H1 (cell line): ENCODE measurements around the gene CGNL1. TPM values are rescaled to one million over a fixed set of nuclear protein-coding genes. Genes with fewer than 3 reads are reported as not detected.

Experiments used
- CTCF ChIA-PET: fragments of 300-600 bp; sonication (Branson Sonifier 250); formaldehyde crosslinking; loops from one replicate; lab custom pipeline; 2021; ENCODE audit not compliant: partially characterized antibody; lab: Charles Lee
- POLR2A ChIA-PET: fragments of 300-600 bp; sonication (Branson Sonifier 250); formaldehyde crosslinking; loops from one replicate; lab custom pipeline; 2021; ENCODE audit warnings: inconsistent platforms; ENCODE audit not compliant: partially characterized antibody; lab: Charles Lee
- DNase-seq, 2 experiments: peaks; one replicate each; pipeline versions ENCODE4 v3.0.0 to v3.0.0-alpha.2; 2010 to 2022; ENCODE audit warnings: low spot score in 2 of 2, low read depth in 1 of 2, mixed read lengths in 1 of 2
- FAIRE-seq: peaks from 2 replicates; lab custom pipeline; 2011; peaks lifted over from hg19 to GRCh38; lab: Jason Lieb, UNC
- H2AFZ ChIP-seq: 2 replicates; pipeline ENCODE4 v1.8.1; 2012; ENCODE audit warnings: low read length, inconsistent platforms
- H2AK5ac ChIP-seq: 2 replicates; pipeline ENCODE4 v1.6.1; 2013; ENCODE audit warnings: low read depth, low read length
- H2BK120ac ChIP-seq: replicated peaks from 2 replicates; pipeline ENCODE3; 2013; ENCODE audit warnings: low read depth, low read length, inconsistent platforms
- H2BK12ac ChIP-seq: 2 replicates; pipeline ENCODE4 v1.6.1; 2013; ENCODE audit warnings: low read depth, low read length
- H2BK15ac ChIP-seq: 2 replicates; pipeline ENCODE4 v1.6.1; 2013; ENCODE audit warnings: low read length
- H2BK20ac ChIP-seq: 2 replicates; pipeline ENCODE4 v1.6.1; 2013; ENCODE audit warnings: low read length
- H2BK5ac ChIP-seq: 2 replicates; pipeline ENCODE4 v1.6.1; 2013; ENCODE audit warnings: low read depth, low read length
- H3K14ac ChIP-seq: 2 replicates; pipeline ENCODE4 v1.6.1; 2013; ENCODE audit warnings: inconsistent platforms; ENCODE audit not compliant: insufficient read length
- H3K18ac ChIP-seq: 2 replicates; pipeline ENCODE4 v1.6.1; 2013; ENCODE audit warnings: low read length; ENCODE audit errors: extremely low read depth
- H3K23ac ChIP-seq: 2 replicates; pipeline ENCODE4 v1.6.1; 2013; ENCODE audit warnings: inconsistent platforms; ENCODE audit not compliant: insufficient read length
- H3K23me2 ChIP-seq: 2 replicates; pipeline ENCODE4 v1.6.1; 2013; ENCODE audit warnings: low read depth, low read length
- H3K27ac ChIP-seq: 2 replicates; pipeline ENCODE4 v1.6.1; 2011; ENCODE audit warnings: low read depth, low read length, inconsistent platforms
- H3K27me3 ChIP-seq, 4 experiments: replicated peaks in 1 of 4; 1 replicate in 1 of 4; 2 replicates in 3 of 4; pipeline versions ENCODE4 v1.6.1 to v1.8.1; 2011 to 2013; ENCODE audit warnings: low read length in 3 of 4, mild to moderate bottlenecking in 3 of 4, inconsistent platforms in 2 of 4, mixed read lengths in 2 of 4, moderate library complexity in 1 of 4; ENCODE audit not compliant: control insufficient read depth in 3 of 4, insufficient read depth in 3 of 4; ENCODE audit errors: extremely low read depth in 1 of 4
- H3K36me3 ChIP-seq, 4 experiments: 2 replicates each; pipeline versions ENCODE4 v1.6.1 to v1.8.1; 2011 to 2013; ENCODE audit warnings: mild to moderate bottlenecking in 4 of 4, low read length in 3 of 4, moderate library complexity in 2 of 4, control low read depth in 1 of 4, inconsistent platforms in 1 of 4; ENCODE audit not compliant: insufficient read depth in 4 of 4, control insufficient read depth in 2 of 4
- H3K4ac ChIP-seq: replicated peaks from 2 replicates; pipeline ENCODE3; 2013; ENCODE audit warnings: low read length, low read depth, mixed read lengths, inconsistent platforms; ENCODE audit not compliant: insufficient read length
- H3K4me1 ChIP-seq, 4 experiments: replicated peaks in 1 of 4; 1 replicate in 1 of 4; 2 replicates in 3 of 4; pipeline versions ENCODE4 v1.6.1 to v1.8.1; 2011 to 2013; ENCODE audit warnings: low read length in 3 of 4, inconsistent platforms in 2 of 4, mixed read lengths in 1 of 4; ENCODE audit not compliant: insufficient read depth in 4 of 4, control insufficient read depth in 3 of 4
- H3K4me2 ChIP-seq, 2 experiments: 2 replicates each; pipeline versions ENCODE4 v1.6.1 to v1.8.1; 2011 to 2013; ENCODE audit warnings: low read depth in 2 of 2, low read length in 2 of 2, control low read depth in 1 of 2, inconsistent platforms in 1 of 2, mild to moderate bottlenecking in 1 of 2; ENCODE audit not compliant: insufficient read depth in 1 of 2
- H3K4me3 ChIP-seq, 4 experiments: fragments of 200-600, 300-600 bp in 1 of 4; sonication (generic), shearing (Covaris generic), sonication (Bioruptor Twin) in 1 of 4; 2 replicates each; pipeline versions ENCODE4 v1.5.1 to v1.8.1; 2011 to 2016; ENCODE audit warnings: low read length in 4 of 4, low read depth in 3 of 4, control low read depth in 2 of 4, inconsistent platforms in 2 of 4, mild to moderate bottlenecking in 2 of 4, mixed read lengths in 1 of 4, moderate library complexity in 1 of 4; ENCODE audit not compliant: insufficient read depth in 2 of 4; ENCODE audit errors: extremely low read depth in 1 of 4
- H3K56ac ChIP-seq: replicated peaks from 2 replicates; pipeline ENCODE3; 2013; ENCODE audit warnings: low read depth, mild to moderate bottlenecking, mixed read lengths, low read length, inconsistent platforms; ENCODE audit not compliant: insufficient read length
- H3K79me1 ChIP-seq: 2 replicates; pipeline ENCODE4 v1.6.1; 2013; ENCODE audit warnings: low read depth, low read length, control low read depth
- H3K79me2 ChIP-seq, 2 experiments: 2 replicates each; pipeline versions ENCODE4 v1.6.1 to v1.8.1; 2012 to 2013; ENCODE audit warnings: low read length in 2 of 2, mild to moderate bottlenecking in 2 of 2, inconsistent platforms in 1 of 2; ENCODE audit not compliant: insufficient read depth in 2 of 2, control insufficient read depth in 1 of 2
- H3K9ac ChIP-seq, 4 experiments: replicated peaks in 1 of 4; 1 replicate in 1 of 4; 2 replicates in 3 of 4; pipeline versions ENCODE4 v1.6.1 to v1.8.1; 2011 to 2013; ENCODE audit warnings: low read depth in 3 of 4, low read length in 3 of 4, control low read depth in 2 of 4, mild to moderate bottlenecking in 2 of 4, moderate library complexity in 2 of 4, inconsistent platforms in 1 of 4; ENCODE audit errors: extremely low read depth in 1 of 4
- H3K9me3 ChIP-seq, 2 experiments: 2 replicates each; pipeline versions ENCODE4 v1.6.1 to v1.8.1; 2012 to 2013; ENCODE audit warnings: mild to moderate bottlenecking in 2 of 2, moderate library complexity in 2 of 2, control low read depth in 1 of 2, inconsistent platforms in 1 of 2, low read depth in 1 of 2, low read length in 1 of 2, mixed read lengths in 1 of 2; ENCODE audit not compliant: insufficient read depth in 2 of 2
- H4K20me1 ChIP-seq, 2 experiments: replicated peaks in 1 of 2; 2 replicates each; pipeline versions ENCODE3 to v1.8.1; 2011 to 2013; ENCODE audit warnings: inconsistent platforms in 2 of 2, low read length in 2 of 2, mild to moderate bottlenecking in 1 of 2; ENCODE audit not compliant: insufficient read depth in 2 of 2, control insufficient read depth in 1 of 2
- H4K5ac ChIP-seq: 2 replicates; pipeline ENCODE4 v1.6.1; 2013; ENCODE audit warnings: low read length, low read depth, mixed read lengths, inconsistent platforms; ENCODE audit not compliant: insufficient read length
- H4K8ac ChIP-seq: 2 replicates; pipeline ENCODE4 v1.8.0; 2013; ENCODE audit warnings: mild to moderate bottlenecking, moderate library complexity, low read length, inconsistent platforms; ENCODE audit not compliant: insufficient read depth; ENCODE audit errors: extremely low read depth
- H4K91ac ChIP-seq: replicated peaks from 2 replicates; pipeline ENCODE3; 2013; ENCODE audit warnings: low read length, mixed read lengths, inconsistent platforms; ENCODE audit not compliant: insufficient read length
- ATF3 ChIP-seq: IDR thresholded peaks from 2 replicates; pipeline ENCODE4 v1.6.1; 2011; ENCODE audit warnings: low read depth, mild to moderate bottlenecking, low read length; ENCODE audit not compliant: insufficient read depth
- CTBP2 ChIP-seq: IDR thresholded peaks from 2 replicates; pipeline ENCODE4 v1.7.0; 2011; ENCODE audit warnings: borderline replicate concordance, mild to moderate bottlenecking, moderate library complexity, mixed read lengths, low read length; ENCODE audit not compliant: insufficient read depth, insufficient read length
- EZH2 ChIP-seq: fragments of 200-600 bp; sonication (generic); IDR thresholded peaks from 2 replicates; pipeline ENCODE4 v1.7.1; 2012; ENCODE audit warnings: low read depth, mild to moderate bottlenecking, moderate library complexity, low read length, inconsistent platforms; ENCODE audit not compliant: severe bottlenecking
- JUND ChIP-seq: IDR thresholded peaks from 2 replicates; pipeline ENCODE4 v1.6.1; 2011; ENCODE audit warnings: mild to moderate bottlenecking, improper control_type of control experiment, low read length
- RBBP5 ChIP-seq: IDR thresholded peaks from 2 replicates; pipeline ENCODE4 v1.7.1; 2012; ENCODE audit warnings: low read depth, mild to moderate bottlenecking, inconsistent platforms, low read length, moderate library complexity, borderline replicate concordance
- RXRA ChIP-seq: IDR thresholded peaks from 2 replicates; pipeline ENCODE4 v1.6.1; 2011; ENCODE audit warnings: low read depth, mild to moderate bottlenecking, low read length, moderate library complexity; ENCODE audit not compliant: insufficient read depth
- SIN3A ChIP-seq, 2 experiments: IDR thresholded peaks in 1 of 2; conservative IDR thresholded peaks in 1 of 2; 2 replicates each; pipeline ENCODE4 v1.6.1; 2011 to 2012; ENCODE audit warnings: low read length in 2 of 2, improper control_type of control experiment in 1 of 2, low read depth in 1 of 2, mild to moderate bottlenecking in 1 of 2
- SIX5 ChIP-seq: IDR thresholded peaks from 2 replicates; pipeline ENCODE4 v1.6.1; 2011; ENCODE audit warnings: mild to moderate bottlenecking, low read depth, low read length
- TAF7 ChIP-seq: optimal IDR thresholded peaks from 2 replicates; pipeline ENCODE3; 2011; ENCODE audit warnings: low read depth, mild to moderate bottlenecking, inconsistent platforms, low read length, moderate library complexity, borderline replicate concordance
- YY1 ChIP-seq: IDR thresholded peaks from 2 replicates; pipeline ENCODE4 v1.6.1; 2011; ENCODE audit warnings: low read depth, mild to moderate bottlenecking, low read length
- ZNF274 ChIP-seq: IDR thresholded peaks from 2 replicates; pipeline ENCODE4 v1.7.0; 2012; ENCODE audit warnings: low read length, borderline replicate concordance; ENCODE audit errors: extremely low read depth
- WGBS, 2 experiments: shearing (Covaris generic) in 1 of 2; methylation state at CpG; one replicate each; pipeline versions ENCODE4 v1.1.6 to v1.1.7; 2013 to 2015; ENCODE audit warnings: low lambda C conversion rate in 2 of 2, mixed read lengths in 2 of 2, inconsistent platforms in 1 of 2, low coverage in 1 of 2, missing lambda C conversion rate in 1 of 2; ENCODE audit not compliant: insufficient replicate concordance in 2 of 2, insufficient coverage in 1 of 2, insufficient read length in 1 of 2; ENCODE audit errors: extremely low coverage in 1 of 2, missing lambda C conversion rate in 1 of 2; 5-methylcytosine and 5-hydroxymethylcytosine counted together
- polyA plus RNA-seq, 7 experiments: library from polyadenylated mRNA; depleted of rRNA in 3 of 7; stranded (reverse) in 5 of 7; unstranded in 2 of 7; fragments of >200 nt in 5 of 7; fragments of 200-250 nt in 2 of 7; gene quantifications; 1 replicate in 5 of 7; 2 replicates in 1 of 7; 4 replicates in 1 of 7; pipeline versions ENCODE4 v1.2.1 to v1.2.3, GENCODE V29; 2011 to 2013; ENCODE audit warnings: missing spikeins in 2 of 7, mixed read lengths in 2 of 7
- total RNA-seq: library from RNA; stranded (reverse); fragmentation: NEBNext Ultra II Directional; extraction: Animal tissue kit (Norgen Biotek cat#: 25700); gene quantifications from 2 replicates; pipeline ENCODE4 v1.2.1, GENCODE V29; 2021

The CGNL1 gene
- total and polyA plus RNA-seq, 2 of the 8 experiments (the other 6 are each of a cell fraction or from before 2014, with no cell fraction given), result 21.8 to 75.6 TPM

- no peaks in the 10 kb centered on the region for H3K79me2 ChIP-seq
- H3K23ac ChIP-seq, result no peak overlapping the region
- DNase-seq, result no peak
- no peaks in the 10 kb centered on the region for H4K20me1 ChIP-seq
- peaks cover 0 to 3% (median 1%) of the 10 kb centered on the region in 4 experiments; a peak in 1 of 7 replicates for H3K4me1 ChIP-seq
- no peak overlapping the region for H2BK120ac ChIP-seq
- no peak overlapping the region for H3K18ac ChIP-seq
- no peak overlapping the region for H3K4ac ChIP-seq
- H2AFZ ChIP-seq, result no peak overlapping the region
- CTCF ChIA-PET, result interaction anchor here (0.6 to 9.9 kb wide), 31 partner anchors 8 to 394 kb away, joined by 3 to 181 read pairs (median 6); partner anchors contain the start of genes CGNL1 and POLR2M
- H2BK5ac ChIP-seq, result no peak overlapping the region
- H2BK20ac ChIP-seq, result no peak overlapping the region
- H3K36me3 ChIP-seq, result peaks cover 16 to 45% (median 26%) of the 10 kb centered on the region in 4 experiments
- H2AK5ac ChIP-seq, result no peak overlapping the region
- H2BK15ac ChIP-seq, result no peak overlapping the region
- H4K5ac ChIP-seq, result no peak overlapping the region
- H3K23me2 ChIP-seq, result no peaks in the 10 kb centered on the region
- no peak overlapping the region for H3K56ac ChIP-seq
- POLR2A ChIA-PET, result no interaction called here
- H2BK12ac ChIP-seq, result no peak overlapping the region
- no peak overlapping the region for H3K9ac ChIP-seq
- 80% methylated on average over 8 of the region's 8 CpGs; no CpG with 5 or more reads in 1 of the 2 experiments for WGBS, 2 experiments
- no peaks in the 10 kb centered on the region for H3K27me3 ChIP-seq
- no peak overlapping the region for H3K14ac ChIP-seq
- H4K91ac ChIP-seq, result no peak overlapping the region
- H3K9me3 ChIP-seq, result no peaks in the 10 kb centered on the region
- no peak overlapping the region for H3K4me2 ChIP-seq
- H3K79me1 ChIP-seq, result no peaks in the 10 kb centered on the region; the same call in 1 of the 2 replicates
- H4K8ac ChIP-seq, result no peak overlapping the region
- no peak overlapping the region for H3K27ac ChIP-seq
- FAIRE-seq, result no peak
- H3K4me3 ChIP-seq, result no peak overlapping the region
- TF ChIP-seq JUND (no peak), ZNF274 (no peak), TAF7 (no peak), RXRA (no peak), EZH2 (no peak), YY1 (no peak), SIN3A (conservative IDR thresholded peaks at IDR 0.05 in 1 of 2, IDR thresholded peaks at IDR 0.05 in 1 of 2; ENCODE audit: low read depth in 1 of 2, low read length in 2 of 2) (no peak), SIX5 (no peak), ATF3 (no peak), CTBP2 (no peak), RBBP5 (no peak)
Measured at GRCh38 chr15:57541271-57541670, 165.0 kb downstream of the CGNL1 start.
